IMR-90 (cell line): ENCODE data around the gene G3BP1. TPM values are rescaled to one million over a fixed set of nuclear protein-coding genes. Genes with fewer than 3 reads are reported as not detected.

Experiments used
- ATAC-seq: fragments of 200-7000 bp; cut with Tn5 transposase; 2 replicates; pipeline ENCODE4 v1.9.1; 2020; ENCODE audit warnings: low read depth, mild to moderate bottlenecking, moderate library complexity
- BruUV-seq: library from RNA; stranded (reverse); fragments of 400-500 nt; replicated peaks from 2 replicates; lab custom pipeline; 2021; lab: Mats Ljungman, UMichigan
- CTCF ChIA-PET: fragments of 300-600 bp; formaldehyde crosslinking; extraction: SDS; loops from one replicate; lab custom pipeline; 2021; ENCODE audit warnings: antibody characterized with exemption; lab: Yijun Ruan, JAX
- POLR2A ChIA-PET: fragments of 300-600 bp; sonication (Branson Sonifier 250); formaldehyde crosslinking; loops from one replicate; lab custom pipeline; 2022; ENCODE audit warnings: antibody characterized with exemption; ENCODE audit not compliant: unreplicated experiment; lab: Charles Lee
- DNase-seq: peaks from one replicate; pipeline ENCODE4 v3.0.0; 2013
- H2AFZ ChIP-seq: replicated peaks from 2 replicates; pipeline ENCODE3; 2013; ENCODE audit warnings: low read length, mild to moderate bottlenecking; ENCODE audit not compliant: poor library complexity
- H2AK5ac ChIP-seq: 2 replicates; pipeline ENCODE4 v1.6.1; 2013; ENCODE audit warnings: low read depth, low read length, inconsistent platforms
- H2AK9ac ChIP-seq: replicated peaks from 2 replicates; pipeline ENCODE3; 2013; ENCODE audit warnings: mild to moderate bottlenecking, low read depth, low read length, moderate library complexity; ENCODE audit not compliant: poor library complexity
- H2BK120ac ChIP-seq: 2 replicates; pipeline ENCODE4 v1.6.1; 2013; ENCODE audit warnings: low read depth, low read length, inconsistent platforms
- H2BK15ac ChIP-seq: 3 replicates; pipeline ENCODE4 v1.6.1; 2013; ENCODE audit warnings: low read depth, low read length, inconsistent platforms
- H2BK20ac ChIP-seq: 2 replicates; pipeline ENCODE4 v1.6.1; 2013; ENCODE audit warnings: low read depth, mild to moderate bottlenecking, inconsistent platforms, low read length, moderate library complexity
- H2BK5ac ChIP-seq: 2 replicates; pipeline ENCODE4 v1.6.1; 2013; ENCODE audit warnings: mild to moderate bottlenecking, low read depth, low read length, inconsistent platforms; ENCODE audit not compliant: poor library complexity, severe bottlenecking
- H3K14ac ChIP-seq: replicated peaks from 2 replicates; pipeline ENCODE4 v1.6.1; 2013; ENCODE audit warnings: low read depth, low read length, inconsistent platforms
- H3K18ac ChIP-seq: 2 replicates; pipeline ENCODE4 v1.6.1; 2013; ENCODE audit warnings: low read depth, low read length, control low read depth
- H3K23ac ChIP-seq: 2 replicates; pipeline ENCODE4 v1.6.1; 2013; ENCODE audit warnings: low read depth, low read length, inconsistent platforms
- H3K27ac ChIP-seq: 2 replicates; pipeline ENCODE4 v1.5.1; 2013; ENCODE audit warnings: mild to moderate bottlenecking, control low read depth, low read length; ENCODE audit not compliant: insufficient read depth
- H3K27me3 ChIP-seq: 2 replicates; pipeline ENCODE4 v1.6.1; 2013; ENCODE audit warnings: low read length; ENCODE audit not compliant: control insufficient read depth, insufficient read depth
- H3K36me3 ChIP-seq: 2 replicates; pipeline ENCODE4 v1.6.1; 2013; ENCODE audit warnings: low read length, mixed read lengths; ENCODE audit not compliant: control insufficient read depth, insufficient read depth
- H3K4ac ChIP-seq: 2 replicates; pipeline ENCODE4 v1.6.1; 2013; ENCODE audit warnings: low read depth, low read length, inconsistent platforms
- H3K4me1 ChIP-seq: 2 replicates; pipeline ENCODE4 v1.6.1; 2013; ENCODE audit warnings: low read length, mixed read lengths; ENCODE audit not compliant: control insufficient read depth, insufficient read depth
- H3K4me2 ChIP-seq: 2 replicates; pipeline ENCODE4 v1.6.1; 2013; ENCODE audit warnings: low read depth, mild to moderate bottlenecking, control low read depth, low read length, moderate library complexity
- H3K4me3 ChIP-seq: 2 replicates; pipeline ENCODE4 v1.5.1; 2013; ENCODE audit warnings: low read depth, mild to moderate bottlenecking, control low read depth, low read length, moderate library complexity; ENCODE audit not compliant: insufficient read depth
- H3K56ac ChIP-seq: 2 replicates; pipeline ENCODE4 v1.6.1; 2013; ENCODE audit warnings: low read length, inconsistent platforms; ENCODE audit not compliant: insufficient read depth; ENCODE audit errors: extremely low read depth
- H3K79me1 ChIP-seq, 2 experiments: 2 replicates each; pipeline ENCODE4 v1.6.1; 2013; ENCODE audit warnings: low read length in 2 of 2, inconsistent platforms in 1 of 2, low read depth in 1 of 2
- H3K9ac ChIP-seq: 2 replicates; pipeline ENCODE4 v1.6.1; 2013; ENCODE audit warnings: low read depth, low read length, control low read depth
- H3K9me1 ChIP-seq: 2 replicates; pipeline ENCODE4 v1.6.1; 2013; ENCODE audit warnings: low read length, inconsistent platforms; ENCODE audit not compliant: insufficient read depth
- H3K9me3 ChIP-seq: 2 replicates; pipeline ENCODE4 v1.6.1; 2013; ENCODE audit warnings: low read length; ENCODE audit not compliant: control insufficient read depth, insufficient read depth
- H4K20me1 ChIP-seq: 2 replicates; pipeline ENCODE4 v1.6.1; 2013; ENCODE audit warnings: low read length, inconsistent platforms; ENCODE audit not compliant: insufficient read depth
- H4K5ac ChIP-seq: 2 replicates; pipeline ENCODE4 v1.6.1; 2013; ENCODE audit warnings: mild to moderate bottlenecking, low read depth, low read length, control low read depth
- H4K8ac ChIP-seq, 2 experiments: 2 replicates each; pipeline ENCODE4 v1.6.1; 2013; ENCODE audit warnings: low read depth in 2 of 2, low read length in 2 of 2, control low read depth in 1 of 2, inconsistent platforms in 1 of 2
- H4K91ac ChIP-seq: 2 replicates; pipeline ENCODE4 v1.6.1; 2013; ENCODE audit warnings: low read depth, low read length, inconsistent platforms; ENCODE audit not compliant: insufficient read depth
- MAFK ChIP-seq: IDR thresholded peaks from 2 replicates; pipeline ENCODE4 v1.6.1; 2012; ENCODE audit warnings: low read depth, low read length, improper control_type of control experiment
- MAZ ChIP-seq: IDR thresholded peaks from 2 replicates; pipeline ENCODE4 v1.6.1; 2012; ENCODE audit warnings: low read depth, mild to moderate bottlenecking, low read length, improper control_type of control experiment, moderate library complexity, borderline replicate concordance
- MXI1 ChIP-seq: IDR thresholded peaks from 2 replicates; pipeline ENCODE4 v1.6.1; 2012; ENCODE audit warnings: low read depth, mild to moderate bottlenecking, low read length, moderate library complexity, borderline replicate concordance
- NFE2L2 ChIP-seq: fragments of 150-350 bp; IDR thresholded peaks from 2 replicates; pipeline ENCODE4 v1.6.1; 2016; ENCODE audit warnings: low read depth, mild to moderate bottlenecking, low read length
- RCOR1 ChIP-seq: IDR thresholded peaks from 2 replicates; pipeline ENCODE4 v1.6.1; 2012; ENCODE audit warnings: mild to moderate bottlenecking, low read length, improper control_type of control experiment; ENCODE audit not compliant: insufficient replicate concordance
- WGBS, 2 experiments: methylation state at CpG; one replicate each; pipeline versions ENCODE4 v1.1.5 to v1.1.7; 2013; ENCODE audit warnings: missing lambda C conversion rate in 2 of 2; ENCODE audit not compliant: insufficient read length in 1 of 2; ENCODE audit errors: extremely low coverage in 2 of 2; 5-methylcytosine and 5-hydroxymethylcytosine counted together
- dilution Hi-C: fragments of 300-500 bp; cut with HindIII; formaldehyde crosslinking; loops from one replicate; pipeline ENCODE4 v1.14.3; 2018; ENCODE audit warnings: low sequenced_read_pairs; ENCODE audit not compliant: unreplicated experiment
- in situ Hi-C: fragments of 300-500 bp; cut with MboI; formaldehyde crosslinking; loops from 3 replicates; pipeline ENCODE4 v1.14.3; 2019; ENCODE audit warnings: low sequenced_read_pairs, inconsistent platforms, mixed read lengths
- intact Hi-C: fragments of 100-400 bp; cut with micrococcal nuclease; formaldehyde crosslinking; loops from 2 replicates; pipeline ENCODE4 v1.10.0; 2022
- polyA plus RNA-seq, 3 experiments: library from polyadenylated mRNA; depleted of rRNA; stranded (reverse); fragments of >200 nt; gene quantifications; 2 replicates each; pipeline ENCODE4 v1.2.3, GENCODE V29; 2012; ENCODE audit warnings: low replicate concordance in 1 of 3
- total RNA-seq: library from RNA; depleted of rRNA; stranded (reverse); fragments of >200 nt; gene quantifications from 2 replicates; pipeline ENCODE4 v1.2.3, GENCODE V29; 2012
- TF ChIP-seq, protein P1 (sequence below): fragments of 150-350 bp; IDR thresholded peaks from 2 replicates; pipeline ENCODE4 v1.6.1; 2017; ENCODE audit warnings: mild to moderate bottlenecking, antibody characterized with exemption, low read length, low read depth

Gene G3BP1
- total and polyA plus RNA-seq, 2 of the 4 experiments (the other 2 are of a cell fraction): 40.2 to 482 TPM

DNA sequence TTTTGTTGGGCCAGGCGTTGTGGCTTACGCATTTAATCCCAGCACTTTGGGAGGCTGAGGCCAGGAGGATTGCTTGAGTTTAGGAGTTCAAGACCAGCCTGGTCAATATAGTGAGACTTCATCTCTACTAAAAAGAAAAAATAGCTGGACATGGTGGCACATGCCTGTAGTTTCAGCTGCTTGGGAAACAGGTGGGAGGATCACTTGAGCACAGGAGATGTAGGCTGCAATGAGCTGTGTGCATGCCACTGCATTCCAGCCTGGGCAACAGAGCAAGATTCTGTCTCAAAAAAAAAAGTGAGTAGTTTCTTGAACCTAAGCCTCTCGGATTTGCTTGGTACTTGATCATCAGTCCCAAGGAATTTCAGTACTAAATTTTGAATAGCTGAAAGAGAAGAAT is 26.9 kb downstream of the G3BP1 start:
- H3K27me3 ChIP-seq: no peaks in the 10 kb centered on the region
- no peak overlapping the region for H3K4me3 ChIP-seq
- ChIA-PET POLR2A (no interaction called here), CTCF (interaction anchor here (0.7 to 1.1 kb wide), 2 partner anchors 8 to 15 kb away, joined by 3 read pairs; no protein-coding TSS in a partner anchor)
- no peaks in the 10 kb centered on the region for H3K9me3 ChIP-seq
- in situ Hi-C loops (no loop called here), intact Hi-C loops (no loop called here), dilution Hi-C loops (no loop called here)
- no peak overlapping the region for H2BK120ac ChIP-seq
- H3K27ac ChIP-seq: no peak overlapping the region
- no peak overlapping the region for H2AK5ac ChIP-seq
- no peak overlapping the region for H2BK20ac ChIP-seq
- H3K4me2 ChIP-seq: no peak overlapping the region
- DNase-seq (no peak), ATAC-seq (no peak)
- H3K18ac ChIP-seq: no peak overlapping the region
- H3K79me1 ChIP-seq: peaks cover 24 to 50% of the 10 kb centered on the region in 2 experiments
- no peak overlapping the region for H2BK5ac ChIP-seq
- no peak overlapping the region for H3K14ac ChIP-seq
- no CpG with 5 or more reads among the region's 3 CpGs for WGBS, 2 experiments
- no peak overlapping the region for H2BK15ac ChIP-seq
- no peak overlapping the region for H2AK9ac ChIP-seq
- no peak overlapping the region for H2AFZ ChIP-seq
- peaks cover under 1% of the 10 kb centered on the region for H3K9me1 ChIP-seq
- no peak overlapping the region for H4K5ac ChIP-seq
- peaks cover 31% of the 10 kb centered on the region for H4K20me1 ChIP-seq
- H3K9ac ChIP-seq: no peak overlapping the region
- peaks cover 49% of the 10 kb centered on the region for H3K36me3 ChIP-seq
- H3K4me1 ChIP-seq: peaks cover 1% of the 10 kb centered on the region; the same call in 1 of the 2 replicates
- TF ChIP-seq MXI1: no peak
- TF ChIP-seq NFE2L2: no peak
- TF ChIP-seq, protein P1, sequence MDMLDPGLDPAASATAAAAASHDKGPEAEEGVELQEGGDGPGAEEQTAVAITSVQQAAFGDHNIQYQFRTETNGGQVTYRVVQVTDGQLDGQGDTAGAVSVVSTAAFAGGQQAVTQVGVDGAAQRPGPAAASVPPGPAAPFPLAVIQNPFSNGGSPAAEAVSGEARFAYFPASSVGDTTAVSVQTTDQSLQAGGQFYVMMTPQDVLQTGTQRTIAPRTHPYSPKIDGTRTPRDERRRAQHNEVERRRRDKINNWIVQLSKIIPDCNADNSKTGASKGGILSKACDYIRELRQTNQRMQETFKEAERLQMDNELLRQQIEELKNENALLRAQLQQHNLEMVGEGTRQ: no peak
- no peak for TF ChIP-seq MAZ
- no peak for TF ChIP-seq RCOR1
- no peak for TF ChIP-seq MAFK
- no peak overlapping the region for H4K8ac ChIP-seq
- H3K56ac ChIP-seq: no peak overlapping the region
- no peak overlapping the region for H3K23ac ChIP-seq
- no TSS peak for BruUV-seq
- H4K91ac ChIP-seq: no peak overlapping the region
- no peak overlapping the region for H3K4ac ChIP-seq
